Measurements from ENCODE around the gene MBLAC1. TPM values are rescaled to one million over a fixed set of nuclear protein-coding genes. Genes with fewer than 3 reads are reported as not detected.

The MBLAC1 gene
- total and polyA plus RNA-seq, 9 of the 15 experiments (the other 6 are each of a cell fraction or from before 2014, with no cell fraction given), result 0.03 to 3.1 (median 0.52) TPM

DNA sequence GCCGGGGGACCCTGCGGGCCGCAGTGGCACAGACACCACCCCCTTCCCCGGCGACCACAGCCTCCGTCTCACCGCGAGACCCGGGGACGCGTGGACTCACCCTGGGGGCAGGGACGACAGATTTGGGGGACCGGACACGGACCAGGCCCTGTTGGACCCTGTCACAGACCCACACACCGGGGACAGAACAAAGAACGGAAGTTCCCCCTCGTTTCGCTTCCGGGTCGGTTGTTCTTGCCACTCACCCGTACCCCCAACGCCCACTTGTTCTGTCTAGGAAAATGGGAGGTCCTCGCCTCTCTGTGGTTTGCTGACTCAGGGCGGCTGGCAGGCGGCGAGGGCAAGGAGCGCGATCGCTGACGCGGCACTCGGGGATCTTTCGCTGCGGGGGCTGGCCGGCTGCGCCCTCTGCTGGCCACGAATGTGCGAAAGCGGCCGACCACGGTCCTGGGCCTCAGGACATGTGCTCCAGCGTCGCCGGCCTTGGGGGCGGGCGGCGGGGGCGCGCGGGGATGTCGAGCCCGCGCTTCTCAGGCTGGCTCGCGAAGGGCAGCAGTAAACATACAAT is 45.1 kb upstream of the MBLAC1 start, which contains the start of gene ZNF3 (continued):
- TF ChIP-seq, protein P1, sequence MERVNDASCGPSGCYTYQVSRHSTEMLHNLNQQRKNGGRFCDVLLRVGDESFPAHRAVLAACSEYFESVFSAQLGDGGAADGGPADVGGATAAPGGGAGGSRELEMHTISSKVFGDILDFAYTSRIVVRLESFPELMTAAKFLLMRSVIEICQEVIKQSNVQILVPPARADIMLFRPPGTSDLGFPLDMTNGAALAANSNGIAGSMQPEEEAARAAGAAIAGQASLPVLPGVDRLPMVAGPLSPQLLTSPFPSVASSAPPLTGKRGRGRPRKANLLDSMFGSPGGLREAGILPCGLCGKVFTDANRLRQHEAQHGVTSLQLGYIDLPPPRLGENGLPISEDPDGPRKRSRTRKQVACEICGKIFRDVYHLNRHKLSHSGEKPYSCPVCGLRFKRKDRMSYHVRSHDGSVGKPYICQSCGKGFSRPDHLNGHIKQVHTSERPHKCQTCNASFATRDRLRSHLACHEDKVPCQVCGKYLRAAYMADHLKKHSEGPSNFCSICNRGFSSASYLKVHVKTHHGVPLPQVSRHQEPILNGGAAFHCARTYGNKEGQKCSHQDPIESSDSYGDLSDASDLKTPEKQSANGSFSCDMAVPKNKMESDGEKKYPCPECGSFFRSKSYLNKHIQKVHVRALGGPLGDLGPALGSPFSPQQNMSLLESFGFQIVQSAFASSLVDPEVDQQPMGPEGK (CRISPR knock-in tag; IDR thresholded peaks at IDR 0.05; ENCODE audit: borderline replicate concordance), result 0 out of 2 replicates have a peak, but pooled peaks have one; percentile 47
- TF ChIP-seq RFX5 (IDR thresholded peaks at IDR 0.05; ENCODE audit: low read depth, low read length) (0 out of 2 replicates have a peak, but pooled peaks have one; percentile 28), HDAC1 (IDR thresholded peaks at IDR 0.05) (peak in 1 of 2 experiments; percentile 89; a peak in 2 of 4 replicates), SP1 (CRISPR knock-in tag; IDR thresholded peaks at IDR 0.05) (peak; percentile 98), CCNT2 (IDR thresholded peaks at IDR 0.05; ENCODE audit: borderline replicate concordance, extremely low read depth, insufficient read length, low read depth, low read length) (peak; percentile 98), SREBF1 (IDR thresholded peaks at IDR 0.05; ENCODE audit: borderline replicate concordance, low read depth, low read length) (0 out of 2 replicates have a peak, but pooled peaks have one; percentile 34), ZNF551 (CRISPR knock-in tag; IDR thresholded peaks at IDR 0.05) (no peak), ARNT (IDR thresholded peaks at IDR 0.05) (no peak), MEF2A (IDR thresholded peaks at IDR 0.05; ENCODE audit: control insufficient read depth, low read depth, low read length) (0 out of 2 replicates have a peak, but pooled peaks have one; percentile 58), ZMIZ1 (IDR thresholded peaks at IDR 0.05; ENCODE audit: low read depth in 2 of 2, low read length in 2 of 2) (peak; percentile 73 to 75; a peak in 3 of 4 replicates), C11orf30 (IDR thresholded peaks at IDR 0.05; ENCODE audit: low read depth) (peak; percentile 100), CBX3 (IDR thresholded peaks at IDR 0.05; ENCODE audit: borderline replicate concordance in 1 of 2, low read length in 2 of 2) (peak in 1 of 2 experiments; percentile 93; a peak in 2 of 3 replicates), MBD2 (IDR thresholded peaks at IDR 0.05; ENCODE audit: borderline replicate concordance, low read depth) (peak; percentile 63; the same call in 1 of the 2 replicates), SREBF2 (CRISPR knock-in tag; IDR thresholded peaks at IDR 0.05) (0 out of 2 replicates have a peak, but pooled peaks have one; percentile 30)
- TF ChIP-seq, protein P2, sequence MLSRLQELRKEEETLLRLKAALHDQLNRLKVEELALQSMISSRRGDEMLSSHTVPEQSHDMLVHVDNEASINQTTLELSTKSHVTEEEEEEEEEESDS (CRISPR knock-in tag; IDR thresholded peaks at IDR 0.05), result no peak
- TF ChIP-seq, protein P3, sequence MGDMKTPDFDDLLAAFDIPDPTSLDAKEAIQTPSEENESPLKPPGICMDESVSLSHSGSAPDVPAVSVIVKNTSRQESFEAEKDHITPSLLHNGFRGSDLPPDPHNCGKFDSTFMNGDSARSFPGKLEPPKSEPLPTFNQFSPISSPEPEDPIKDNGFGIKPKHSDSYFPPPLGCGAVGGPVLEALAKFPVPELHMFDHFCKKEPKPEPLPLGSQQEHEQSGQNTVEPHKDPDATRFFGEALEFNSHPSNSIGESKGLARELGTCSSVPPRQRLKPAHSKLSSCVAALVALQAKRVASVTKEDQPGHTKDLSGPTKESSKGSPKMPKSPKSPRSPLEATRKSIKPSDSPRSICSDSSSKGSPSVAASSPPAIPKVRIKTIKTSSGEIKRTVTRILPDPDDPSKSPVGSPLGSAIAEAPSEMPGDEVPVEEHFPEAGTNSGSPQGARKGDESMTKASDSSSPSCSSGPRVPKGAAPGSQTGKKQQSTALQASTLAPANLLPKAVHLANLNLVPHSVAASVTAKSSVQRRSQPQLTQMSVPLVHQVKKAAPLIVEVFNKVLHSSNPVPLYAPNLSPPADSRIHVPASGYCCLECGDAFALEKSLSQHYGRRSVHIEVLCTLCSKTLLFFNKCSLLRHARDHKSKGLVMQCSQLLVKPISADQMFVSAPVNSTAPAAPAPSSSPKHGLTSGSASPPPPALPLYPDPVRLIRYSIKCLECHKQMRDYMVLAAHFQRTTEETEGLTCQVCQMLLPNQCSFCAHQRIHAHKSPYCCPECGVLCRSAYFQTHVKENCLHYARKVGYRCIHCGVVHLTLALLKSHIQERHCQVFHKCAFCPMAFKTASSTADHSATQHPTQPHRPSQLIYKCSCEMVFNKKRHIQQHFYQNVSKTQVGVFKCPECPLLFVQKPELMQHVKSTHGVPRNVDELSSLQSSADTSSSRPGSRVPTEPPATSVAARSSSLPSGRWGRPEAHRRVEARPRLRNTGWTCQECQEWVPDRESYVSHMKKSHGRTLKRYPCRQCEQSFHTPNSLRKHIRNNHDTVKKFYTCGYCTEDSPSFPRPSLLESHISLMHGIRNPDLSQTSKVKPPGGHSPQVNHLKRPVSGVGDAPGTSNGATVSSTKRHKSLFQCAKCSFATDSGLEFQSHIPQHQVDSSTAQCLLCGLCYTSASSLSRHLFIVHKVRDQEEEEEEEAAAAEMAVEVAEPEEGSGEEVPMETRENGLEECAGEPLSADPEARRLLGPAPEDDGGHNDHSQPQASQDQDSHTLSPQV (IDR thresholded peaks at IDR 0.05), result peak; percentile 78
